Small intestine (tissue), 7 donors: ENCODE results near the gene GALNT17. TPM values are rescaled to one million over a fixed set of nuclear protein-coding genes. Genes with fewer than 3 reads are reported as not detected.

Experiments used
- DNase-seq, 2 donors: peaks; one replicate each; pipeline versions ENCODE4 v3.0.0 to v3.0.0-alpha.2; 2013
- FAIRE-seq: peaks from 2 replicates; lab custom pipeline; 2012; peaks lifted over from hg19 to GRCh38; lab: Jason Lieb, UNC
- H3K27ac ChIP-seq, 3 donors: one replicate each; pipeline ENCODE4 v1.5.1; 2013; ENCODE audit warnings: low read length in 2 of 3, mild to moderate bottlenecking in 2 of 3, control low read depth in 1 of 3, inconsistent platforms in 1 of 3, low read depth in 1 of 3, moderate library complexity in 1 of 3
- H3K27me3 ChIP-seq, 3 donors: one replicate each; pipeline ENCODE4 v1.6.1; 2013; ENCODE audit warnings: low read length in 3 of 3, inconsistent platforms in 1 of 3; ENCODE audit not compliant: control insufficient read depth in 3 of 3, insufficient read depth in 3 of 3
- H3K36me3 ChIP-seq, 3 donors: one replicate each; pipeline ENCODE4 v1.6.1; 2013; ENCODE audit warnings: low read length in 3 of 3, inconsistent platforms in 1 of 3, low read depth in 1 of 3, mild to moderate bottlenecking in 1 of 3, moderate library complexity in 1 of 3; ENCODE audit not compliant: control insufficient read depth in 3 of 3, insufficient read depth in 2 of 3
- H3K4me1 ChIP-seq, 3 donors: one replicate each; pipeline ENCODE4 v1.6.1; 2013; ENCODE audit warnings: low read length in 2 of 3, inconsistent platforms in 1 of 3, low read depth in 1 of 3, mild to moderate bottlenecking in 1 of 3, moderate library complexity in 1 of 3; ENCODE audit not compliant: control insufficient read depth in 3 of 3, insufficient read depth in 2 of 3
- H3K4me3 ChIP-seq, 3 donors: one replicate each; pipeline ENCODE4 v1.5.1; 2013; ENCODE audit warnings: low read length in 3 of 3, control low read depth in 1 of 3, inconsistent platforms in 1 of 3, low read depth in 1 of 3, mild to moderate bottlenecking in 1 of 3, moderate library complexity in 1 of 3
- H3K9me3 ChIP-seq, 2 donors: one replicate each; pipeline ENCODE4 v1.6.1; 2013; ENCODE audit warnings: low read depth in 1 of 2, low read length in 1 of 2; ENCODE audit not compliant: control insufficient read depth in 2 of 2, insufficient read depth in 1 of 2
- WGBS, 3 donors: extraction: QIAGEN DNeasy Blood & Tissue Kit; methylation state at CpG; one replicate each; pipeline ENCODE4 v1.1.7; 2013; 5-methylcytosine and 5-hydroxymethylcytosine counted together
- polyA plus RNA-seq, 4 donors: library from polyadenylated mRNA; stranded (reverse) in 3 of 4; unstranded in 1 of 4; fragments of 200-250 nt in 3 of 4; fragments of 120-200 nt in 1 of 4; gene quantifications; one replicate each; pipeline versions ENCODE4 v1.2.1 to v1.2.3, GENCODE V29; 2013
- donor health status: healthy with polysubstance abuse.
- donor health status: control.
- donor health status: control.
- donor health status: Bipolar disorder and iron deficiency.
- donor health status: healthy.

GALNT17 gene
- polyA plus RNA-seq, 4 donors: 0.34 to 2.9 (median 0.54) TPM; not detected in 1

DNA sequence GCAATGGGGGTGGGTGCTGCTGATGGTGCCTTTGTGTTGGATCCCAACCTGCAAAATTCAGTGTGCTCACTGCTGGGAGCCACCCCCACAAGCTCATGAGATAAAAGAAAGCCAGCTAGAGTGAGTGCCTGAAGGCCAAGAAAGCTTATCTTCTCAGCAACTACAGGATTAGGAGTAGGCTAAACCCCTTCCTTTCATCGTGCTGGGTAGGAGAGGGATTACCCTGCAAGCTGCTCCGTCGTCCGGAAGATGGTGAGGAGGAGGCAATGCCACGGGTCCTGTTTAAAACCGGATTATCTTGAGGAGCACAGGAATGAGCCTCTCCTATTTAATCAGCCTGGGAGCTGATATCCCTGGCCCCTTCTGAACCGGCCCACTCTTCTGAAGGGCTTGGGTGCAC lies 258.0 kb downstream of the GALNT17 start:
- no peak overlapping the region for H3K27ac ChIP-seq
- H3K4me1 ChIP-seq: no peaks in the 10 kb centered on the region
- H3K4me3 ChIP-seq: no peak overlapping the region
- WGBS, 3 donors: 52 to 62% (median 61%) methylated on average over 7 of the region's 7 CpGs
- DNase-seq (no peak), FAIRE-seq (no peak)
- H3K27me3 ChIP-seq: no peaks in the 10 kb centered on the region
- H3K36me3 ChIP-seq: no peaks in the 10 kb centered on the region
- H3K9me3 ChIP-seq: peaks cover 0 to 11% of the 10 kb centered on the region in 2 donors

DNA sequence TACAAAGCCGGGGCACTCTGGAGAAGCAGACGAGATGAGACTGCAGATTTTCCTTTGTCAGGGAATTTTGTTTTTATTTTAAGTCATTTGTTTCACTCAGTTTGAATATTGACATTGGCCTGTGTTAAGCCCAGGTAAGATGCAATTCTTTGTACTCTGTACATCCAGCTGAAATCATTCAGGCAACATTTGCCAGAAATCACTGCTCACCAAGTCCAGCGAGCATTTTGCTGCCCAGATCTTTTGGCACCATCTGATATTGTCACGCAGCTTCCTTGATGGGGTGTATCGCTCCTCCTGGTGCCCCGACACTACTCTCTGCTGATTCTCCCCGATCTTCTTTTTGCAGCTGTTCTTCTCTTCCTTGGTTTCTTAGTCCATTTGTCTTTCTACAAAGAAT lies 261.7 kb downstream of the GALNT17 start:
- Histone ChIP-seq H3K4me3 (no peak overlapping the region), H3K27ac (no peak overlapping the region), H3K36me3 (no peaks in the 10 kb centered on the region), H3K9me3 (peaks cover 0 to 7% of the 10 kb centered on the region in 2 donors), H3K4me1 (no peaks in the 10 kb centered on the region), H3K27me3 (no peaks in the 10 kb centered on the region)
- WGBS, 3 donors: 78 to 90% (median 83%) methylated on average over 7 of the region's 7 CpGs
- FAIRE-seq (no peak), DNase-seq (no peak)

DNA sequence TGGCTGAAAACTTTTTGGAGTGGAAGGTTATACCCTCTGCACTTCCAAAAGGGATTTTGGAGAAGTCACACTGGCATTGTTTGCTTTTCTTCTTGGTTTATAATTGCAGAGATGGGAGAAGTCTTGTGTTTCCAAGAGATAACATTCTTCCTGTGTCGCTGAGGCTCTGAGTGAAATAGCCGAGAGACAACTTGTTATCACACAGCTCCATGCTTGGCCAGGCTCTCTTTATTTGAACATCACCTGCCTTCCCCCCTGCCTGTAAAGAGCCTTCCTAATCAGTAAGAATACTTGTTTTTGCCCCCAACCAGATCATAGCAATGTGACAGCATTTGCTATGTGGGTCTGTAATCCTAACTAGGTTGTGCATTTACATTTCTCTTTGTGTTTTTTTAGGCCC lies 270.7 kb downstream of the GALNT17 start:
- H3K27ac ChIP-seq: no peak overlapping the region
- FAIRE-seq: no peak
- no peaks in the 10 kb centered on the region for H3K36me3 ChIP-seq
- 29 to 57% (median 50%) methylated on average over 2 of the region's 2 CpGs for WGBS, 3 donors
- H3K4me3 ChIP-seq: no peak overlapping the region
- no peaks in the 10 kb centered on the region for H3K4me1 ChIP-seq
- no peak for DNase-seq
- no peaks in the 10 kb centered on the region for H3K27me3 ChIP-seq
- peaks cover 0 to 2% of the 10 kb centered on the region in 2 donors for H3K9me3 ChIP-seq

GRCh38 chr7:71403202-71403946 lies 271.4 kb downstream of the GALNT17 start:
- Histone ChIP-seq H3K27ac (no peak overlapping the region), H3K4me1 (no peaks in the 10 kb centered on the region), H3K4me3 (no peak overlapping the region), H3K9me3 (peaks cover 0 to 2% of the 10 kb centered on the region in 2 donors), H3K36me3 (no peaks in the 10 kb centered on the region), H3K27me3 (no peaks in the 10 kb centered on the region)
- FAIRE-seq: no peak
- no peak for DNase-seq
- 76 to 78% (median 77%) methylated on average over 16 of the region's 16 CpGs for WGBS, 3 donors

DNA sequence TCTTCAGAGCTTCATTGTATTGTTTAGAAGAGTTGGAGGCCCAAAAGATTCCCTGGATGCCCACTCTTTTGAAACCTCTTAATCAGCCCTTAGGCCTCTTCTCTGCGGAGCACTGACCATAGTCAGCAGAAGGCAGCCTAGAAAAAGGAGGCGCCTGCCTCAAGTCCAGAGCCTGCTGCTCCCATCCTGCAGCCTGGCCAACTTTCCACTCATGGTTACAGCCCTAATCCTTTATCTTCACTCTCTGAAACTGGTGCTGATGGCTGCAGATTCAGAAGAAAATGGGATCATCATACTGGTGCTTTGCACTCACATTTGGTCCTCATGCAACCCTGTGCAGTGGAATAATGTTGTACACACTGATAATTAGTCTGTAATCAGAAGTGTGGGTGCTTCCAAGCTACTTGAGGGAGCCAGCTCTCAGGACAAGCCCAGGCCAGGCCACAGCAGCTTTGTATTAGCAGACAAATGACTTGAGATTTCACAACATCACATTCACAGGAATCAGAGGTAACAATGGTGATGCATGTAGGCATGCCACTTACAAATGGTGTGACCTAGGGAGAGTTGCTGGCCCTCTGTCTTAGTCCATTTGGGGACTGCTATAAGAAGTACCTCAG lies 272.9 kb downstream of the GALNT17 start:
- H3K27me3 ChIP-seq: no peaks in the 10 kb centered on the region
- peaks cover 0 to 9% of the 10 kb centered on the region in 2 donors for H3K9me3 ChIP-seq
- WGBS, 3 donors: 85 to 90% (median 90%) methylated on average over 2 of the region's 2 CpGs
- no peak overlapping the region for H3K4me3 ChIP-seq
- FAIRE-seq (no peak), DNase-seq (no peak)
- no peaks in the 10 kb centered on the region for H3K4me1 ChIP-seq
- H3K27ac ChIP-seq: no peak overlapping the region
- H3K36me3 ChIP-seq: no peaks in the 10 kb centered on the region

DNA sequence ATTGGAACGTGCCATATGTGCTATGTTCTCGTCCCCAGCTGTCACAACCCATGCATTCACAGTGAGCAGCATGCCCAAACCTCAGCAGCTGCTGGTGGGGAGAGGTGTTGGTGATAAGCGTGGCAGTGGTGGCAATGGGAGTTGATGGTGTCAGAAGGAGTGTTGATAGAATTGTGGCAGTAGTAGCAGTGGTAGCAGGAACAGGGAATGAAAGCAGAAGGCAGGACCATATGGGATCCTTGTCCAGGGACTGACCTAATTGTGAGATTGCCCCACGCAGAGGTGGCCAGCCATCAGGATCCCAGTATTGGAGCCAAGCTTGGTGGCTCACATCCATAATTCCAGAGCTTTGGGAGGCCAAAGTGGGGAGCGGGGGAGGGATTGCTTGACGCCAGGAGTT lies 276.3 kb downstream of the GALNT17 start:
- WGBS, 3 donors: 79 to 84% (median 82%) methylated on average over 6 of the region's 6 CpGs
- no peak for FAIRE-seq

DNA sequence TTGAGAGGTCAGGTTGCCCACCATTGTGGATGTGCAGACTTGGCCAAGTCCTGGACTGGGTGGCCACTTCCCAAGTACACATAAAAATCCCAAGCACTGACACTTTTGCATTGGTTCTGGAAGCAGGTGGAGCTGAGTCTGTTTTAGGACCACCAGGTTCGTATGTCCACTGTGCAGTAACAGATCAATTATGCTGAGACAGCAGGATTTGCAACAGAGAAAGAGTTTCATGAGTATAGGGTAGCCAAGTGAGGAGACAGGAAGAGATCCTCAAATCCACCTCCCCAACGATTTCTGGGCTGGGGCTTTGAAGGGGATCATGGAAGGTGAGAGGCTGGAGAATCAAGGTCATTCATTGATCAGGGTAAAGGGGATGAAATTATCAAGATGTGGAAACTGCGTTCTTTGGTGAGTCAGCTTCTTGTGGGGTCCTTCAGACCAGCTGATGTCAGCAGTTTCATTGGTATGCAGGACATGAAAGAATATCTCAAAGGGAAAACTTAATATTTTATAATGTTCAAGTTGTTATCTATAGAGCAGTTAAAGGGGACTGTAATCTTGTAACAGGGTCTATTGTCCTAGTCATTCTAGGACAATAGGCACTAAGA lies 277.7 kb downstream of the GALNT17 start:
- FAIRE-seq (no peak), DNase-seq (no peak)
- peaks cover 3 to 9% of the 10 kb centered on the region in 2 donors for H3K9me3 ChIP-seq
- no peaks in the 10 kb centered on the region for H3K36me3 ChIP-seq
- 58 to 82% (median 63%) methylated on average over 3 of the region's 3 CpGs for WGBS, 3 donors
- H3K27ac ChIP-seq: no peak overlapping the region
- H3K27me3 ChIP-seq: no peaks in the 10 kb centered on the region
- H3K4me3 ChIP-seq: no peak overlapping the region
- H3K4me1 ChIP-seq: no peaks in the 10 kb centered on the region

More for the DNA sequence above, 276.3 kb downstream of the GALNT17 start:
- DNase-seq: no peak
- peaks cover 0 to 9% of the 10 kb centered on the region in 2 donors for H3K9me3 ChIP-seq
- no peak overlapping the region for H3K4me3 ChIP-seq
- H3K4me1 ChIP-seq: no peaks in the 10 kb centered on the region
- no peaks in the 10 kb centered on the region for H3K27me3 ChIP-seq
- no peak overlapping the region for H3K27ac ChIP-seq
- H3K36me3 ChIP-seq: no peaks in the 10 kb centered on the region

DNA sequence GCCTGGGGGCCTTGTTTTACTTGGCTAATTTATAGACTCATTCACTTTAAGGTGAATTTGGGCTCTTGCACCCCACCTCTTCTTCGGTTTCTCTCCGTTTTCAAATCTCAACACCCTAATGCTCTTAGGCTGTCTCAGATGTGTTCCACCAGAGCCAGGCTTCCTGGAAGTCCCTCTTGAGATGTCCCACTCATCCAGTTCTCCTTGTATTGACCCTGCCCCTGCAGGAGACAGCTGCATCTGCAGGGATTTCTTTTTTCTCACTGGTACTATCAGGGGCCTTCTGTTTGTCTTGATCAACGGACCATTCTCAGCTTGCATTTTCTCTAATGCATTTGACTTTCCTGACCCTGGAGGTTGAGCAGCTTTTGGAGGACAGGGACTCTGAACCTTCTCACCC lies 279.5 kb downstream of the GALNT17 start:
- Histone ChIP-seq H3K4me1 (no peaks in the 10 kb centered on the region), H3K27ac (no peak overlapping the region), H3K36me3 (no peaks in the 10 kb centered on the region), H3K27me3 (no peaks in the 10 kb centered on the region), H3K9me3 (peaks cover 7% of the 10 kb centered on the region in 2 donors), H3K4me3 (no peak overlapping the region)
- DNase-seq (no peak), FAIRE-seq (no peak)
- WGBS, 3 donors: 72 to 83% (median 78%) methylated on average over 3 of the region's 3 CpGs
